ENCODE measurements around the gene LNPK.

GRCh38 chr2:175955136-175955535 lies 46.9 kb downstream of the LNPK start:
- TF ChIP-seq POLR2A (IDR thresholded peaks at IDR 0.05) (no peak), CTCF (IDR thresholded peaks at IDR 0.05 in 4 of 5, conservative IDR thresholded peaks at IDR 0.05 in 1 of 5) (no peak)

All from gastrocnemius medialis (tissue), 4 donors.